Activated gamma-delta T cell (primary cell): Measurements from ENCODE around the gene HOXC10.

Experiments used
- DNase-seq: peaks from one replicate; lab custom pipeline; 2025; lab: John Stamatoyannopoulos, UW

Gene HOXC10

GRCh38 chr12:54003625-54004024, 18.7 kb downstream of the HOXC10 start:
- no peak for DNase-seq

DNA sequence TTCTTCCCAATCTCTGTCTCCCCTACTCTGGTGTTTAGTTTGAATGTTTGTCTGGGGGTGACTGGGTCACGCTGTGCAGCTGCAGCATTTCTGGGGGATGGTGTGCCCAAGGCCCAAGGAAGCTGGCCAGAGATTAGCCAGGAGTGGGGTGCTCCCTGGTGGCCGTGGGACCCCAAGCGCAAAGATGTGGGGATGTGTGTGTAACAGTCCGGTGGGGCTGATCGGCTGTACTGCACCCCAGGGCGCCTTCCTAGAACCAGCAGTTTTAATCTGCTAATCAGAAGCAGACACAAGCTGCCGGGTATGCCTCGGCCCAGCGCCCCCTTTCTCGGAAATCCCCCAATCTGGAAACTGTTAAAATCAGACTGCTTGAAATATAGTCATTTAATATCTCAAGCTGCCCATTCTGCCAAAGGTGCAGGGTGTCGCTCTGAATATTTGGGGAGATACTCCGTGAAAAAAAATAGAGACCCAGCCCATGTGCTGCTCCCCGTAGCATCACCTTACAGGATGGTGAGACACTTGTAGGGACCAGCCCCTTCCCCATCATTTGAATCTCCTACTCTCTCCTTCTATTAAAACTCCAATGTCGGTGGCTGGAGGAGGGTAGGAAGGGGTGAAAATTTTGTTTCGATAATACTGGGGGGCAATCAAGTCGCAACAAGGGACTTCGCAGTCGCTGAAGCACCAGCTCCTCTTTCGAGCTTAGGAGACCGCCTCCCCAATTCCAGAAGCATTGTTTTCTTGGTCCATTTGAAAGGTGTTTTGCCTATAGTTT, 19.3 kb downstream of the HOXC10 start:
- no peak for DNase-seq

DNA sequence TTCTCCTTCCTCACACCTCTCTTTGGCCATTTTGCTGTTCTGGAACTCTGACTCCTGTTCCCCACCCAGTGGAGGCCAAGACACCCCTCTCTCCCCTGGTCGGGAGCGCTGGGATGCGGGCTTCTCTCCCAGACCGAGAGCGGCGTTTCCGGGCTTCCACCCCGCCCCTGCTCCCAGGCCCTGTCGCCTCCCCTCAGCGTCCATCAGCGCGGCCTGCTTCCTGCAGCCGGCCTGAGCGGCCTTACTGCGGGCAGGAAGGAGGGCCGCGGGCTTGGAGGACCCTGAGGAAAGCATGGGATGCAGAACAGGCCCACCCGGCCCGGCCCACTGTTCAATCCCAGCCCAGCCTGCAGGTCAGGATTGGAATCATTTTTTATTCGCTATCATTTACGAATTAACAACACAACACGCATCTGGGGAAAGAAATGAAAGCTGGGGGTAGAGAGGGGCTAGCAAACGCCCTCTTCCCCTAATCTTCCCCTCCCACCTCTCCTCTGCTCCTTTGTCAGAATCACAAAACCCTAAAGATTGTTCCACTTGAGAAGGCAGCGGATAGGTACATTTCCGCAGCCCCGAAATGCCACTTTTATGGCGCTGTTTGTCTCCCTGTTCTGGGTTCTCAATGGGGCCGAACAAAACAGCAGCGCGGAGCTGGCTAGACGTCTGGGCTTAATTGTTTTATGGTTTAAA, 20.0 kb downstream of the HOXC10 start:
- DNase-seq: no peak

- no peak for DNase-seq
These were observed 20.5 kb downstream of the HOXC10 start for GRCh38 chr12:54005531-54005852.

DNA sequence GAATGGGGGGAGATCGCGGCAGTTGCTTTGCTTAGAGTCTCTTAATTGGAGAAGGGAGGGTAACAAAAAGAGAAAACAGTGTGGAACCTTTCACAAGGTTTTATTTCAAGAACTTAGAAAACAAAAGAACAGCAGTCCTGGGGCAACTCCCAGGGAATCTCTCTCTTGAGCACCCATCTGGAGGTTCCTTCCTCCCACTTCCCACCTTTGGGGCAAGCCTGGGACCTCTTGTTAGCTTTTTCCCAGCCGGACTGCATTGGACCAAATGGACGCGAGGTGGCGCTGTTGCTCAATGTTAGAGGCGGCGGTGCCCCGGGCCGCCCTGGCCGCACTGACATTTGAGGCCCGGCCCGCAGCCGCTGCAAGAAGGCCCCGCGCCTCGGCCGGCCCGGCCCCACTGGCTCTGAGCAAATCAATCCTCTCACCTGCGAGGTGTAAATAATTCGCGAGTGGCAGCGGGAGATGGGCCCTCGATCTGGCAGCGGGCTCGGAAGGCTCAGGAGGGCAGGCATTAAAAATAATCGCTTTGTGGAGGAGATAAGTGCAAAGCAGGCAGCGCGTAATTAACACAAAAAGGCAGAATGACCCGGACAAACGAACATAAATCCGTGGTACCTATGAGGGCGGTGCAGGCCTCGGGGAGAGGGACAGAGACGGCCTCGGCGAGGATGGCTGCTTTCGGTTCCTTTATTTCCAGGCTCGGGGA, 21.1 kb downstream of the HOXC10 start:
- peak; percentile 40 for DNase-seq

- DNase-seq: no peak
These were observed 21.7 kb downstream of the HOXC10 start for GRCh38 chr12:54006559-54007220.

GRCh38 chr12:54007538-54008259, 22.8 kb downstream of the HOXC10 start:
- no peak for DNase-seq

- DNase-seq: no peak
These were observed 23.3 kb downstream of the HOXC10 start for GRCh38 chr12:54008260-54008552.

- no peak for DNase-seq
These were observed 24.5 kb downstream of the HOXC10 start for GRCh38 chr12:54009171-54010052.

DNA sequence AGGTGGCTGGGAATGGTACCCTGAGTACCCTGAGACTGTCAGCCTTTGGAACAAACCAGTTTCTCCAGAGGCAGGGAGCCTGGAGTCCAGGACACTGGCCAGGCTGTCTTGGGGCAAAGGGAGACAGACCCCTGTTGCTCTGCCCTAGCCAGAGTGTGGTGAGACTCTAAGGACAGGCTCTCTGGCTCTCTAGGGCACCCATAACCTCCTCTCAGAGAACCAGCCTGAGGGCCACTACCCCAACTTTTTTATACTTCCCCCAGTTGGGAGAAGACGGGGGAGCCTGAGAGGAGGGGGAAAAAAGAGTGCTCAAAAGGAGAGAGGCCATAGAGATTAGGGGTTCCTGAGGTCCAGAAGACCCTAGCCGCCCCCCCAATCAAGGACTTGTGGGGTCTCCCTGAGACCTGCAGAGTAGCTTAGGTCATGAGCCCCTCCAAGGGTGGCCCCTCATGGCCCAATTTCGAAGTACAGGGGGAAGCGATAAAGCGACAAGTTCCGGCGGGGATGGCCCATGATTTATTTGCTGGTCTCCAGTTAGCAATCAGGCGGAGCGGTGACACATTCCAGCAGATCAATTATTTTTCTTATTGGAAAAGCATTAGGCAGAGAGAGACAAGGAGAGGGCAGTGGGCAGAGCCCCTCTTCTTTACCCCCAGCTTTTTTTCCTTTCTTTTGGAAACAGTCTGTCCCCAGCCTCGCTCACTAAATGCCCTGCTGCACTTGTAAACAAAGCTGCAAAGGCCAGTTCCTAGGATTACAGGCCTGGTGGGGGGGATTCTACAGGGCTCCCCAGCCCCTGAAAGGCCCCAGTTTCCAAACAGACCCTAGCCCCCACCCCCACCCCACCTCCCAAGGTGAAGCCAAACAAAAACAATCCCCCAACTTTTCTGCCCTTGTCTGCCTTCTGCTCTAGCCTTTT, 25.4 kb downstream of the HOXC10 start:
- DNase-seq: no peak

GRCh38 chr12:54010972-54011664, 26.2 kb downstream of the HOXC10 start:
- no peak for DNase-seq

DNA sequence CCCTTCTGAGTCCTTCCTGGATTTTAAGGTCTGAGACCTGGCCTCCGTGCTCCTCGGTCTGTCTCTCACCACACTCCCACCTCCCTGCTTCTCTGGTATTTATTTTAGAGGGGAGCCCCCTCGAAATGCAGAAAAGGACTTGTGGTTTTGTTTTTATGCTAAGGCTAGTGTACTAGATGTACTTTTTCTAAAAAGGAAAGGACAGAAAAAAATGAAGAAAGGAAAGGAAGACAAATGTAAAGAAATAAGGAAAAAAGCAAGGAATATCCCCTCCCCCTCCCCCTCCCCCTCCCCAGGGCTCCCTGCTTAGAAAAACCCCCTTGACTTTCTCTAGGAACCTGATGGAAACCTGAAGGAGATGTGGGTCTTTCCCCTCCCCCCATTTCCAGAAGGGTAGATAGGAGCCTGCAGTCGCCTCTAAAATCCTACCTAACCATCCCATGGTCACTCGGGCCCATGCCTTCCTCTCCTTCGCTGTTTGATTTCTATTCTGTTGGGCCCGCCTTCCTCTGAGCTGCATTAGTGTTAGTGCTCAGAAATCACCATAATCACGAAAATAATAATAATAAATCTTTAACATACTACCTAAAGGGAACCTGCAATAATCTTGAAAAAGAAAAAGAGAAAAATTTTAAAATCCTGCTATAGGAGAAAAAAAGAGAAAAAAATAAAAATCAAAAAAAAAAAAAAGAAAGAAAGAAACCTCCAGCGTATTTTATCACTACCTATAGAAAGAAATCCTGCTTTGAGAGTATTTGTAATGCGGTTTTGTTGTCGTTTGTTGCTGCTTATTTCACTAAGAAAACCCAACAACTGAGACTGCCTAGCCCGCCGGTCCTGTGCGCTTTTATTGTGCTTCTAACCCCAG, 27.0 kb downstream of the HOXC10 start:
- no peak for DNase-seq

DNA sequence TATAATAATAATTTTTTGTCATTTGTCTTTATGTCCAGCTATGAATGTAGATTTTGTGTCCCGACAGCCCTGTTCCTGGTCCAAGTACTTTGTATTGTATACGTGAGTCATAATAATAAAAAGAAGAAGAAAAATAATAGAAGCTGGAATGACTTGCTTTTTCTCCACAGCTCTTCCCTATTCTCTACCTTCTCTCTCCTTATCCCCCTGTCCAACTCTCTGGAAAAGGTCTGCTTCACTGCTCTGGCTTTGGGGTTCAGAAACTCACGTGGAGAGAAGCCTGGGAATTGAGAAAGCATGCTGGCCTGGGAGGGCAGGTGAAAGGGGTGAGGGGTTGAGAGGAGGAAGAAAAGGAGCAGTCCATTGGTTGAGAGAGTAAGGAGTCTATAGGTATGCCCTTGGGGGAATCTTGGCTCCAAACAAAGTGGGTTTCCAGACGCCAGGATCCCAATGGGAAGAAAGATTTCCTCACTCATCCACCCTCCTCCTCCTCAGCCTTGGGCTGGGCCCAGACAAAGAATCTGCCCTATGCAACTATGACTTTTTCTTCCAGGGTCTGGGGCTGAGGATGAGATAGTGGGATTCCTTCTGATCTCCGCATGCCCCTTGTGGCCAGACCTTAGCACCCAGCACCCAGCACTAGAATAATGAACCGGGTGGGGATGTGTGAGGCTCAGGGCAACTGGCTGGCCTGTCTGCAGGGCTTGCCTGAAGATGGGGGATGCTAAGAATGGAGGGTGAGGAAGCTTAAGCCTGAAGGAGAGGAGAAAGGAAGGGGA, 27.9 kb downstream of the HOXC10 start:
- DNase-seq: no peak

DNA sequence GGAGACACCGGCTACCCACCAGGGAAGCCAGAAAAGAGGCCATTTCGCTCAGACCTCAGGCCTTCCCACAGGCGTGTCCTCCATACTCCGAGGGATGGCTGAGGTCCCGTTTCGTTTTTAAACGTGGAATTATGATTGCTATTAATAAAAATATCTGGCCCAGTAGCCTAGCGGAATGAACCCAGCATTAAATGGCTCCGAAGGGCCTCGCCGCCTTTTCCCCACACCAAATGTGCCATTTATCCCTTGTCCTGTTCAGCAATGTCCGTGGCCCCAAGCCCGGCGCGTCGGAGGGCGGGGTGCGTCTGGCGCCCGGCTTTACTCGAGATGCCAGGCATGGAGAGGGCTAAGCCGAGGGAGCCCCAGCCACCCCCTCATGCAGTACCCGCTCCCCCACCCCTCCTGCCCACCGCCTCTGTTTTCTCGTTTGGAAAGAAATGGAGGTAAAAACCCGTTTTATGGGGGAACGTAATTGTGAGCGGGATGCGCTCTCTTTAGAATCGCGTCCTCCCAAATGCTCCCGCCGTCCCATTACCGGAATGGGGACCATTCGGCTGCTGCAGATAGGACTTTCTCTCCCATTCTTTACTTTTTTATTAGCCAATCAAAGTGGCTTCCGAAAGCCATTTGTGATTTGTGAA, 29.6 kb downstream of the HOXC10 start:
- DNase-seq: no peak

- DNase-seq: no peak
These were observed 30.3 kb downstream of the HOXC10 start for GRCh38 chr12:54015018-54015931.

DNA sequence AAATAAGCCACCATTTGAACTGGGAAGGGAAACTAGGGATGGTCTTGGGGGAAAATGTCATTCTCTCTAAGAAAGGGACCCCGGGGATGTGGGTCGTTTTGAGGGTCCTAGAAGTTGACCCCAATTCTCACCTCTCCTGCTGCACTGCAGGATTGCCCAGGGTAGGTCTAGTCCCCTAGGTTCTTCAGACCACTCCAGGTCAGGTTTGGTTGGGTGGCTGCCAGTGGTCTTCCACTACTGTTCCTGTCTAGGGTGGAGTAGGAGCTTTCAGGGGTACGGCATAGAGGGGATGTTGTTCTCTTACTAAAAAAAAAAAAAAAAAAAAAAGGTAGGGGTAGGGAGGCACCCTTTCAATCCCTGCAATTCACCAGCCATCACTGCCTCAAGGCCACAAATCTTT, 31.1 kb downstream of the HOXC10 start:
- DNase-seq: no peak
